ENCODE measurements around the gene CETN2. TPM values are rescaled to one million over a fixed set of nuclear protein-coding genes. Genes with fewer than 3 reads are reported as not detected.

The CETN2 gene
- polyA plus RNA-seq, 1 donor (not counting 4 experiments of a cell fraction or from before 2014, with no cell fraction given) = 69.0 TPM

DNA sequence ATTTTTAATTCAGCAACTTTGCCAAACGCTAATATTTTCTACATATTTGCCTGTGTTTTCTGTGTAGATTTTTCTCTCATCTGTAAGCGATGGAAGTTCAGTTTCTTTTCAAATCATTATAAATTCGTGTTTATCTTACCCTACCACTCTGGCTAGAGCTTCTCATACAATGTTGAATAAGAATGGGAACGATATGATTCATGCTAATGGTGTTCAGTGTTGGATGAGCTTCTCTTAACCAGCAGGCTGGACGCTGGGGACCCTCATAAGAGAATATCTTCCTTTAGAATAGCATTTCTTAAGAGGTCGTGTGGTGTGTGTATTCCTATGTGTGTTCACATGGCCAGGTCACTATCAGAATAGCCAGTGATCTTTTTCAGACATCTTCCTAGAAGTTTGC, 31.3 kb upstream of the CETN2 start:
- H3K27ac ChIP-seq (ENCODE audit: control insufficient read depth, insufficient read depth, low read length) = no peak overlapping the region
- no peaks in the 10 kb centered on the region for H3K79me2 ChIP-seq (ENCODE audit: control insufficient read depth, insufficient read depth, low read length)
- dilution Hi-C loops (cut with MboI; ENCODE audit: extremely low pct_ligation_motif_present, low sequenced_read_pairs) = no loop called here
- H3K9me1 ChIP-seq (ENCODE audit: control insufficient read depth, extremely low read depth, insufficient read depth, low read length) = no peaks in the 10 kb centered on the region
- H3K4me1 ChIP-seq (ENCODE audit: control insufficient read depth, extremely low read depth, insufficient read depth, low read length) = no peaks in the 10 kb centered on the region
- FAIRE-seq (no peak), DNase-seq (ENCODE audit: low read depth, low spot score) (no peak)
- H2AFZ ChIP-seq (ENCODE audit: control insufficient read depth, low read length) = no peak overlapping the region
- TF ChIP-seq EZH2 (IDR thresholded peaks at IDR 0.05; ENCODE audit: low read length) = no peak
- TF ChIP-seq, protein P1, sequence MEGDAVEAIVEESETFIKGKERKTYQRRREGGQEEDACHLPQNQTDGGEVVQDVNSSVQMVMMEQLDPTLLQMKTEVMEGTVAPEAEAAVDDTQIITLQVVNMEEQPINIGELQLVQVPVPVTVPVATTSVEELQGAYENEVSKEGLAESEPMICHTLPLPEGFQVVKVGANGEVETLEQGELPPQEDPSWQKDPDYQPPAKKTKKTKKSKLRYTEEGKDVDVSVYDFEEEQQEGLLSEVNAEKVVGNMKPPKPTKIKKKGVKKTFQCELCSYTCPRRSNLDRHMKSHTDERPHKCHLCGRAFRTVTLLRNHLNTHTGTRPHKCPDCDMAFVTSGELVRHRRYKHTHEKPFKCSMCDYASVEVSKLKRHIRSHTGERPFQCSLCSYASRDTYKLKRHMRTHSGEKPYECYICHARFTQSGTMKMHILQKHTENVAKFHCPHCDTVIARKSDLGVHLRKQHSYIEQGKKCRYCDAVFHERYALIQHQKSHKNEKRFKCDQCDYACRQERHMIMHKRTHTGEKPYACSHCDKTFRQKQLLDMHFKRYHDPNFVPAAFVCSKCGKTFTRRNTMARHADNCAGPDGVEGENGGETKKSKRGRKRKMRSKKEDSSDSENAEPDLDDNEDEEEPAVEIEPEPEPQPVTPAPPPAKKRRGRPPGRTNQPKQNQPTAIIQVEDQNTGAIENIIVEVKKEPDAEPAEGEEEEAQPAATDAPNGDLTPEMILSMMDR (optimal IDR thresholded peaks at IDR 0.05 in 1 of 3, IDR thresholded peaks at IDR 0.05 in 1 of 3, conservative IDR thresholded peaks at IDR 0.05 in 1 of 3; ENCODE audit: extremely low read depth in 1 of 3, insufficient read depth in 2 of 3, low read length in 3 of 3) = no peak
- H3K36me3 ChIP-seq (ENCODE audit: control insufficient read depth in 2 of 2, extremely low read depth in 1 of 2, insufficient read depth in 2 of 2, low read length in 2 of 2) = peaks cover 10% of the 10 kb centered on the region in 2 experiments
- no peaks in the 10 kb centered on the region for H4K20me1 ChIP-seq (ENCODE audit: control insufficient read depth, extremely low read depth, insufficient read depth, low read length)
- H3K27me3 ChIP-seq (ENCODE audit: control insufficient read depth, extremely low read depth, insufficient read depth, low read length) = no peaks in the 10 kb centered on the region
- H3K4me3 ChIP-seq (ENCODE audit: control insufficient read depth in 2 of 3, extremely low read depth in 1 of 3, insufficient read depth in 2 of 3, low read depth in 1 of 3, low read length in 3 of 3) = no peak overlapping the region
- H3K9me3 ChIP-seq (ENCODE audit: control insufficient read depth, low read depth, low read length) = no peaks in the 10 kb centered on the region
- no peak overlapping the region for H3K4me2 ChIP-seq (ENCODE audit: control insufficient read depth, extremely low read depth, insufficient read depth, low read depth, low read length)
- H3K9ac ChIP-seq (ENCODE audit: control insufficient read depth, extremely low read depth, insufficient read depth, low read length) = no peak overlapping the region

DNA sequence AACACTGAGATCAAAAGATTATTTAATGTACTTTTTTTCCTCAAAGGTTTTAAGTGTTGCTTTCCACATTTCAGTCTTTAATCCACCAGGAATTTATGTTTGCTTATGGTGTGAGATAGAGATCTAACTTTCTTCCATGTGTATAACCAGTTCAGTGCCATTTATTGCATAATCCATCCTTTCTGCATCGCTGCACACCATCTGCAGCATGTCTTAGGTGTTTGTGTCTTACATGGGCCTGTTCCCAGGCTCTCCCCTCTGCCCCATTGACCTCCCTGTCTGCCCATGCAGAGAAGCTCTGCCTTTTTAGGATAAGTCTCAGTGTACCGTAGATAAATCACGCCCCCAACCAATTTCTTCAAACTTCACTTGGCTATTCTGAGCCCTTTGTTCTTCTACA, 30.6 kb upstream of the CETN2 start:
- Histone ChIP-seq H3K36me3 (ENCODE audit: control insufficient read depth in 2 of 2, extremely low read depth in 1 of 2, insufficient read depth in 2 of 2, low read length in 2 of 2) (peaks cover 10% of the 10 kb centered on the region in 2 experiments), H3K79me2 (ENCODE audit: control insufficient read depth, insufficient read depth, low read length) (no peaks in the 10 kb centered on the region), H3K4me3 (ENCODE audit: control insufficient read depth in 2 of 3, extremely low read depth in 1 of 3, insufficient read depth in 2 of 3, low read depth in 1 of 3, low read length in 3 of 3) (no peak overlapping the region), H3K4me1 (ENCODE audit: control insufficient read depth, extremely low read depth, insufficient read depth, low read length) (no peaks in the 10 kb centered on the region), H3K4me2 (ENCODE audit: control insufficient read depth, extremely low read depth, insufficient read depth, low read depth, low read length) (no peak overlapping the region), H3K9ac (ENCODE audit: control insufficient read depth, extremely low read depth, insufficient read depth, low read length) (no peak overlapping the region), H3K9me1 (ENCODE audit: control insufficient read depth, extremely low read depth, insufficient read depth, low read length) (no peaks in the 10 kb centered on the region), H3K9me3 (ENCODE audit: control insufficient read depth, low read depth, low read length) (no peaks in the 10 kb centered on the region), H3K27me3 (ENCODE audit: control insufficient read depth, extremely low read depth, insufficient read depth, low read length) (no peaks in the 10 kb centered on the region), H4K20me1 (ENCODE audit: control insufficient read depth, extremely low read depth, insufficient read depth, low read length) (no peaks in the 10 kb centered on the region), H2AFZ (ENCODE audit: control insufficient read depth, low read length) (no peak overlapping the region), H3K27ac (ENCODE audit: control insufficient read depth, insufficient read depth, low read length) (no peak overlapping the region)
- dilution Hi-C loops (cut with MboI; ENCODE audit: extremely low pct_ligation_motif_present, low sequenced_read_pairs) = no loop called here
- no peak for FAIRE-seq
- TF ChIP-seq EZH2 (IDR thresholded peaks at IDR 0.05; ENCODE audit: low read length) = no peak
- TF ChIP-seq, protein P1 (optimal IDR thresholded peaks at IDR 0.05 in 1 of 3, IDR thresholded peaks at IDR 0.05 in 1 of 3, conservative IDR thresholded peaks at IDR 0.05 in 1 of 3; ENCODE audit: extremely low read depth in 1 of 3, insufficient read depth in 2 of 3, low read length in 3 of 3) = no peak
- no peak for DNase-seq (ENCODE audit: low read depth, low spot score)
